ENCODE results near the gene ZCCHC7.
"Not testable (repeated sequence)": the region's sequence is repeated elsewhere in the genome, so short reads cannot be mapped to it uniquely, and the experiment has no call there.

The ZCCHC7 gene

GRCh38 chr9:37251452-37251851, 131.1 kb downstream of the ZCCHC7 start:
- DNase-seq (ENCODE audit: low spot score): no peak

DNA sequence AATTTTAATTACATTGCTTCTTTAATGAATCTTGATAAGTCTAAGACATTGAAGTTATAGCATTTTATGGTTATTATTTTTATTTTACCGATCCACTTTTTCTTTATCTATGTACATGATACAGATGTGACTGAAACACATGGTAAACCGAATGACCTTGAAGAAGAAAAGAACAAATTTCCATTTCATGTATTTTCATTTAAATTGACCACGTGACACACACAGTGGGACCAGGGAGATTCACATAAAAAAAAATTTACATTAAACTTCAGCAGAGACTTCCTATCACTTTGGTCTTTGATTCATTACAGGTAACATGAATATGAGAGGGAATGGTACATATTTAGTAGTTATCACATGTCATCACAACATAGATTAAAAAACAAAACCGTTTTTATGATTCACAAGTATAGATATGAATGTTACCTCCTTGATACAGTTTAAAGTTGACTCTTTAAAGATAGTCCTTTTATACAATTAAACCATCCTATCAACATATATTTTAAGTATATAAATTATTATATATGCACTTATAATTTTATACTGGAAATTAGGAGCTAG, 133.1 kb downstream of the ZCCHC7 start:
- DNase-seq (ENCODE audit: low spot score): no peak

- DNase-seq (ENCODE audit: low spot score): no peak
These were observed 134.8 kb downstream of the ZCCHC7 start for GRCh38 chr9:37255187-37255586.

DNA sequence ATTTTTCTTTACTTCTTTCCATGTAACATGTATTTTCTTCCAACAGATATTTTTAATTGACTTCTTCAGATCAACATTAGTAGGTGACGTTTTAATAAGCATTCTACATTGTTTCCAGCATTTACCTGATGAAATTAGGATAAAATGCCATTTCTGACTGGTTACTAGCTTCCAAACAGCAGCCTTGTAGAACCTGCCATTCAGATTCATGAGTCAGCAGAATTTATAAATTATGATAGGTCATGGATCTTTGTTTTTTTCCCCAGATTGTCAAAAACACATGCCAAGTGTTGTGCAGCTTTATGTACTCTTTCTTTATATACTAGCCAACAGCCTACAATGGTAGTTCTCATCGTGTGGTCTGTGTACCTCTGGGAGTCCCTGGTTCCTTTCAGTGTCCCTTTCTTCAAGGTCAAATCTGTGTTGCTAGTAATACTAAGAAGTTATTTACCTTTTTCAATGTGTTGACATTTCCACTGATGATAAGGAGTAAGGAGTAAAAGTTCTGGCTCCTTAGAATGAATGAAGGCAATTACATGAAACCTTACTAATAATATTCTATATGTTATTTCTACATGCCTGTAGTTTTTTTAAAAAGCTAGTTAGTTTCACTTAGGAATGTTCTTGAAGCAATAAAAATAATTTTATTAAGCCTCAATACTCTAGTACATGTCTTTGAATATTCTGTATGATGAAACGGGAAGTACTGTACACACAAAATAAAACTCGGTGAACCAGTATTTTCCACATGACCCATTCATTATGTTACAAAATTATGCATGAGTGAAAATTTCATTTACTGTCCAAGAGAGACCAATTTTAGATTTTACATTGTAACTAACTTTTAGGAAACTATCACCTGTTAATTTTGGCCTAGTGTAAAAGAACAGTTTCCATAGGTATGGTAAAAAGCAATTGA, 135.8 kb downstream of the ZCCHC7 start:
- DNase-seq (ENCODE audit: low spot score): no peak

GRCh38 chr9:37259951-37260350, 139.6 kb downstream of the ZCCHC7 start:
- no peak for DNase-seq (ENCODE audit: low spot score)

DNA sequence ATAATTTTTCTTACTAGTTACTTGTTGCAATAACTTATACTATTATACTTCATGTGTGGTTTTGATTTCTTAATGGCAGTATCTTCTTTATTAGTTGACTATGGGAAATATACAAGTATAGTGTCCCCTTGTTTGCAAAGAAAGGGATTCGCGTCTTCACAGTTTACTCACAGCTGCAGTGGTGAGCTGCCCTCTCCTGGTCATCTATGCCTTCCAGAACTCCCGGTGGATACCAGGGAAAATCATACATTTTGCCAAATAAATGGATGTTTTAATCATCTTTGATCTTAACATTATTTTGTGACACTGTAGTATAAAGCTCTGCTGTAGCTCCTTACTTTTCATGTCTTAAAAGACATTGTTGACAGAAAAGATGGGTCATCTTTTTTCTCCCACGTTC, 142.0 kb downstream of the ZCCHC7 start:
- peak; percentile 12 for DNase-seq (ENCODE audit: low spot score)

DNA sequence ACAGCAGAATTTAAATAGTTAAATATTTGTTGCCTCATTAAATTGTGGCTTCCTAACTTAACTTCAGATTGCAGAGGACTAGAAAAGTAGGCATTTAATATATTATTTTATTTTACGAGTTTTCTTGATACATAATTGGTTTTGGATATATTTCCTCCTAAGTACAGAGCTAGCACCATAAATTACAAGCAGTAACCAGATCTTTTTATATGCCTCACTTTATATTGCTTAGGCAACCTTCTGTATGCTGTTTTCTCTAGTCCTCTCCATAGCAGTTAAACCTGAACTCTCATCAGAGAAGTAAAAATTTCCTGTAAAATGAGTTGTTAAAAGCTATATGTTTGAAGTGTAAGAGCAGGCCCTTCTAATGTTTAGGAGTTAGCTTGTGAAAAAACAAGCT, 144.2 kb downstream of the ZCCHC7 start:
- DNase-seq (ENCODE audit: low spot score): no peak

DNA sequence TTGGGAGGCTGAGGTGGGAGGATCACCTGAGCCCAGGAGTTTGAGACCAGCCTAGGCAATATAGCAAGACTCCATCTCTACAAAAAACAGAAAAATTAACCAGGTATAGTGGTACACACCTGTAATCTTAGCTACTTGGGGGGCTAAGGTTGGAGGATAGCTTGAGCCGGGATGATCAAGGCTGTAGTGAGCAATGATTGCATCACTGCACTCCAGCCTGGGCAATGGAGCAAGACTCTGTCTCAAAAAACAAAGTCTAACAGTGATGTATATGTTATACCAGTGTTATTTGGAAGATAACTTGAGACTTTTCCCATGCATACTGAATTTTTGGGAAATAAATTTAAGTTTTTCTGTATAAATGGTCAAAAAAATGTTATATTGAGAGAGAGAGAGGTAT, 146.3 kb downstream of the ZCCHC7 start:
- no peak for DNase-seq (ENCODE audit: low spot score)

DNA sequence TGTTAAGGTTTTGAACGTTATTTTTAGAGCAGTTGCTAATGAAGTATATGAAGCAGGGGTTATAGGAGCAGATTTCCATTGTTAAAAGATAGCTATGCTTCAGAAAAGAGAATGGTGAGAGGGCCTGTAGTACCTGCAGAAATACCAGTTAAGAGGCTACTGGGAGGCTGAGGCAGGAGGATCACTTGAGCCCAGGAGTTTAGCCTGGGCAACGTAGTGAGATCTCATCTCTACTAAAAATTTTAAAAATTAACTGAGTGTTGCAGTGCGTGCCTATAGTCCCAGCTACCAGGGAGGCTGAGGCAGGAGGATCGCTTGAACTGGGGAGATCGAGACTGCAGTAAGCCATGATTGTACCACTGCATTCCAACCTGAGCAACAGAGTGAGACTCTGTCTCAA, 148.8 kb downstream of the ZCCHC7 start:
- no peak for DNase-seq (ENCODE audit: low spot score)

DNA sequence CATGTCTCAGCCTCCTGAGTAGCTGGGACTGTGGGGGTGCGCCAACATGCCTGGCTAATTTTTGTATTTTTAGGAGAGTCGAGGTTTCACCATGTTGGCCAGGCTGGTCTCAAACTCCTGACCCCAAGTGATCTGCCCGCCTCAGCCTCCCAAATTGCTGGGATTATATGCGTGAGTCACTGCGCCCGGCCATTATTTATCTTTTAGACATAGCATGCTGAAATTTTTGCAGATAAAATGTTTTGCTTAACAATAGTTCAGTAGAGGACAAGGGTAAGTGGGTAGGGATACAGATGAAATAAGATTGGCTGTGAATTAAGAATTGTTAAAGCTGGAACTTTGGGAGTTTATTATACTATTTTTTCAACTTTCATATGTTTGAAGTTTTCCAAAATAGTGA, 151.3 kb downstream of the ZCCHC7 start:
- DNase-seq (ENCODE audit: low spot score): no peak

- no peak for DNase-seq (ENCODE audit: low spot score)
These were observed 153.2 kb downstream of the ZCCHC7 start for GRCh38 chr9:37273595-37273994.

- no peak for DNase-seq (ENCODE audit: low spot score)
These were observed 161.2 kb downstream of the ZCCHC7 start for GRCh38 chr9:37281541-37281940.

- peak; percentile 31 for DNase-seq (ENCODE audit: low spot score)
These were observed 163.5 kb downstream of the ZCCHC7 start for GRCh38 chr9:37283730-37284325.

DNA sequence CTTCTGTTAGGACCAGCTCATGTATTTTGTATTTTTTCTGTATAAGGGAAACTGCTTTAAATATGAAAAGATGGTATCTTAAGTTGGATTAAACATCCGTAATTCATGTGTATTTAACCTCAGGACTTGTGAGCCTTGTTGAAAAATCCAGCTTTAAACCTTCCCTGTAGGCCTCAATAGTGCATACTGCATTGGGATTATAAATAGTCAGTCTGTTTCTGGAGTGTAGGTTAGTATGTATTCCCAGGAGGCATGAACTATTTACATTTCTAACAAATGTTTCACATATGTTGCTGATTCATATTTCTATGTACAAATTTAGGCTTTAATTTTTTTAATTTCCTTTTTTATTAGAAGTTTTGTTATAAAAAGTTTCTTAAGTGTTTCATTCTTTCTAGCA, 164.3 kb downstream of the ZCCHC7 start:
- no peak for DNase-seq (ENCODE audit: low spot score)

DNA sequence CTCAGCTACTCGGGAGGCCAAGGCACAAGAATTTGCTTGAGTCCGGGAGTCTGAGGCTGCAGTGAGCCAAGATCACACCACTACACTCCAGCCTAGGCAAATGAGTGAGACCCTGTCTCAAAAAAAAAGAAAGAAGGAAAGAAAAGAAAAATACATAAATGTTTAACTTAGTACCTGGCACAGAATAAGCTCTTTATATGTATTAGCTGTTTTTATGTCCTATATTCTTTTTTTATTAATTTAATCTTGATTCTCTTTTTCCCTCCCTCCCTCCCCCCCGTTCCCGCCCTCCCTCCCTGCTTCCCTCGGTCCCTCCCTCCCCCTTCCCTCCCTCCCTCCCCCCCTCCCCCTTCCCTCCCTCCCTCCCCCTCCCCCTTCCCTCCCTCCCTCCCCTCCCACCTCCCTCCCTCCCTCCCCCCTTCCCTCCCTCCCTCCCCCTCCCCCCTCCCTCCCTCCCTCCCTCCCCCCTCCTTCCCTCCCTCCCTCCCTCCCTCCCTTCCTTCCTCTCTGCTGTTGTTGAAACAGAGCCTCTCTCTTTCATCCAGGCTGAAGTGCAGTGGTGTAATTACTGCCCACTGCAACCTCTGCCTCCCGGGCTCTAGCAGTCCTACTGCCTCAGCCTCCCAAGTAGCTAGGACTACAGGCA, 166.3 kb downstream of the ZCCHC7 start:
- DNase-seq (ENCODE audit: low spot score): no peak

DNA sequence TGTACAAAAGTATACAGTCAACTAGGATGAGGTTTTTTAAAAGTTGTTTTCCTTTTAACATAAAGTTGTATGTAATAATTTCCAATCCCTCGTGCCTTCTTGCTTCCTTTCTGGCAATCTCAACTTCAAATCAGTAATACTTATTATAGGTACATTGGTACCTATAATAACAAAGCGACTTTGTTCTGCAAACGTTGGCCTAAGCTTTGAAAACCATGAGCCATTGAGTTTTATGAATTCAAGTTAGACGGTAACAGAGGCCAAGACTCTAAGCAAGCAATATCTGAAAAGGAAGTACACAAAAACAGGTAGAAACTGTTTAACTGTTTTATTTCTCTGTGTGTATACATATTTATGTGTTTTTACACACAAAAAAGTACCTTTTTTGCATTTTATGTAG, 166.9 kb downstream of the ZCCHC7 start:
- no peak for DNase-seq (ENCODE audit: low spot score)

- DNase-seq (ENCODE audit: low spot score): no peak
These were observed 169.3 kb downstream of the ZCCHC7 start for GRCh38 chr9:37289631-37290030.

DNA sequence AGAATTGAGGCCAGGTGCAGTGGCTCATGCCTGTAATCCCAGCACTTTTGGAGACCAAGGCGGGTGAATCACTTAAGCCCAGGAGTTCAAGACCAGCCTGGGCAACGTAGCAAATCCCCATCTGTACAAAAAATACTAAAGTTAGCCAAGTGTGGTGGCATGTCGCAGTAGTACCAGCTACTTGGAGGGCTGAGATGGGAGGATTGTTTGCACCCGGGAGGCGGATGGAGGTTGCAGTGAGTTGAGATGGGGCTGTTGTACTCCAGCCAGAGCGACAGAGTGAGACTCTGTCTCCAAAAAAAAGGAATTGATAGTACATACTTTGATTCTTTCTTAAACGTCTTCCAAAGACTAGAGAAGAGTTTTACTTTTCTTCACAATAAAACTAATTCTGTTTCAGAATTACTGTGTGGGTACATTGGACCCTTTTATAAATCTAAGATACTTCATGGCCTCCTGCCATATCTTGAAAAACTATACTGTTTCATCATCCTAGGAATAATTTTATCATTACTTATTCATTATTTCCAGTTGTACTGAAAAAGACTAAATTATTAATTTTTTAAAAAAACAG, 170.1 kb downstream of the ZCCHC7 start:
- DNase-seq (ENCODE audit: low spot score): no peak

GRCh38 chr9:37290940-37291485, 170.6 kb downstream of the ZCCHC7 start:
- DNase-seq (ENCODE audit: low spot score): peak; percentile 37

DNA sequence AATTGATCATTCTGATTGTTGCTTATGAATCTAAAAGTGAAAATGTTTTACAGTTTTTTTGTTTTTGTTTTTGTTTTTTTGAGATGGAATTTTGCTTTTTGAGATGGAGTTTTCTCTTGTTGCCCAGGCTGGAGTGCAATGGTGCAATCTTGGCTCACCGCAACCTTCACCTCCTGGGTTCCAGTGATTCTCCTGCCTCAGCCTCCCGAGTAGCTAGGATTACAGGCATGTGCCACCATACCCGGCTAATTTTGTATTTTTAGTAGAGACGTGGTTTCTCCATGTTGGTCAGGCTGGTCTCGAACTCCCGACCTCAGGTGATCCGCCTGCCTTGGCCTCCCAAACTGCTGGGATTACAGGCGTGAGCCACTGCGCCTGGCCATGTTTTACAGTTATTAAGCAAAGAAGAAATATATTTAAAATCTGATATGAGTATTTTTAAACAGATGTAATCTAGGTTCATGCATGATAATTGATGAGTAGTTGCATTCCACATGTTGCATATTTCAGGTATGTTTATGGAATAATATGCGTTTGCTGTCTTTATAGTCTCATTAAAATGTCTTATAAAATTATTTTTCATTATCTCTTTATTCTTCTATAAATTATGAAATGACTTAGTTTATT, 171.4 kb downstream of the ZCCHC7 start:
- DNase-seq (ENCODE audit: low spot score): not testable (repeated sequence)

GRCh38 chr9:37292896-37293295, 172.5 kb downstream of the ZCCHC7 start:
- no peak for DNase-seq (ENCODE audit: low spot score)
